GM23338 (cell line): ENCODE data around the gene SEC63. TPM values are rescaled to one million over a fixed set of nuclear protein-coding genes. Genes with fewer than 3 reads are reported as not detected.

Experiments
- ATAC-seq: fragments of 200-7000 bp; cut with Tn5 transposase; 3 replicates; pipeline ENCODE4 v1.9.1; 2020
- DNase-seq: peaks from one replicate; pipeline ENCODE4 v3.0.0-alpha.2; 2015; ENCODE audit warnings: low spot score
- H2AFZ ChIP-seq: fragments of 200-600 bp; sonication (generic); 2 replicates; pipeline ENCODE4 v1.8.0; 2016; ENCODE audit warnings: antibody characterized with exemption, mild to moderate bottlenecking, moderate library complexity
- H3F3A ChIP-seq: fragments of 200-600 bp; sonication (generic); replicated peaks from 2 replicates; pipeline ENCODE4 v1.8.0; 2017; ENCODE audit warnings: antibody characterized with exemption, mixed run types, low read depth
- H3K27ac ChIP-seq: fragments of 200-600 bp; sonication (generic); 2 replicates; pipeline ENCODE4 v1.6.1; 2016; ENCODE audit warnings: low read depth
- H3K27me3 ChIP-seq: fragments of 200-600 bp; sonication (generic); 2 replicates; pipeline ENCODE4 v1.8.0; 2016; ENCODE audit warnings: mild to moderate bottlenecking, mixed run types, moderate library complexity; ENCODE audit not compliant: insufficient read depth
- H3K36me3 ChIP-seq: fragments of 200-600 bp; sonication (generic); 2 replicates; pipeline ENCODE4 v1.8.0; 2016; ENCODE audit warnings: mild to moderate bottlenecking; ENCODE audit not compliant: insufficient read depth
- H3K4me1 ChIP-seq: fragments of 200-600 bp; sonication (generic); 2 replicates; pipeline ENCODE4 v1.8.0; 2016; ENCODE audit warnings: mild to moderate bottlenecking, moderate library complexity; ENCODE audit not compliant: insufficient read depth
- H3K4me2 ChIP-seq: fragments of 200-600 bp; sonication (generic); 2 replicates; pipeline ENCODE4 v1.7.1; 2017; ENCODE audit warnings: mixed run types
- H3K4me3 ChIP-seq: fragments of 200-600 bp; sonication (generic); 2 replicates; pipeline ENCODE4 v1.6.1; 2016; ENCODE audit warnings: mixed run types
- H3K79me2 ChIP-seq: fragments of 200-600 bp; sonication (generic); replicated peaks from 2 replicates; pipeline ENCODE4 v1.8.0; 2017; ENCODE audit warnings: mild to moderate bottlenecking; ENCODE audit not compliant: insufficient read depth
- H3K9me2 ChIP-seq: fragments of 200-600 bp; sonication (generic); 2 replicates; pipeline ENCODE4 v1.8.0; 2017; ENCODE audit not compliant: insufficient read depth
- H4K20me1 ChIP-seq: fragments of 200-600 bp; sonication (generic); replicated peaks from 2 replicates; pipeline ENCODE4 v1.8.0; 2017; ENCODE audit warnings: mild to moderate bottlenecking; ENCODE audit not compliant: insufficient read depth
- H3K27ac Mint-ChIP-seq: 2 replicates; pipeline ENCODE4 v1.8.0; 2020; ENCODE audit warnings: inconsistent platforms, mild to moderate bottlenecking, moderate library complexity, mixed read lengths
- H3K27me3 Mint-ChIP-seq: 3 replicates; pipeline ENCODE4 v1.8.0; 2022; ENCODE audit warnings: low read depth, mild to moderate bottlenecking, moderate library complexity, mixed read lengths, inconsistent platforms; ENCODE audit not compliant: insufficient read depth, poor library complexity
- H3K36me3 Mint-ChIP-seq: 3 replicates; pipeline ENCODE4 v1.8.0; 2021; ENCODE audit warnings: low read depth, mild to moderate bottlenecking, inconsistent platforms, moderate library complexity, mixed read lengths
- H3K4me1 Mint-ChIP-seq: 3 replicates; pipeline ENCODE4 v1.8.0; 2020; ENCODE audit warnings: mild to moderate bottlenecking, inconsistent platforms, mixed read lengths
- H3K4me3 Mint-ChIP-seq: 3 replicates; pipeline ENCODE4 v1.8.0; 2021; ENCODE audit warnings: moderate library complexity, mild to moderate bottlenecking, inconsistent platforms, mixed read lengths
- H3K9me3 Mint-ChIP-seq: 3 replicates; pipeline ENCODE4 v1.8.0; 2020; ENCODE audit warnings: moderate library complexity, mild to moderate bottlenecking, inconsistent platforms, mixed read lengths
- CREB1 ChIP-seq: fragments of 250-450 bp; sonication (Bioruptor Pico); IDR thresholded peaks from 2 replicates; pipeline ENCODE4 v1.5.0; 2020; ENCODE audit warnings: low read depth, mild to moderate bottlenecking, moderate library complexity
- EZH2phosphoT487 ChIP-seq: fragments of 200-600 bp; sonication (generic); IDR thresholded peaks from one replicate; pipeline ENCODE4 v1.8.1; 2018; ENCODE audit warnings: antibody characterized with exemption; ENCODE audit not compliant: unreplicated experiment
- JUNB ChIP-seq: IDR thresholded peaks from one replicate; pipeline ENCODE4 v1.6.1; 2016; ENCODE audit warnings: antibody characterized with exemption; ENCODE audit not compliant: unreplicated experiment
- NANOG ChIP-seq: IDR thresholded peaks from 2 replicates; pipeline ENCODE4 v1.6.1; 2016; ENCODE audit warnings: antibody characterized with exemption, borderline replicate concordance
- REST ChIP-seq: IDR thresholded peaks from one replicate; pipeline ENCODE4 v1.6.1; 2018; ENCODE audit warnings: antibody characterized with exemption; ENCODE audit not compliant: unreplicated experiment
- polyA plus RNA-seq: library from polyadenylated mRNA; unstranded; fragments of >200 nt; fragmentation: Nextera tagmentation; extraction: Ambion mirVana; gene quantifications from 2 replicates; pipeline ENCODE4 v1.2.1, GENCODE V29; 2016
- total RNA-seq: library from RNA; depleted of rRNA; stranded (reverse); fragments of >200 nt; shearing (Covaris generic); gene quantifications from 2 replicates; pipeline ENCODE4 v1.2.3, GENCODE V29; 2014
- TF ChIP-seq, protein P1 (sequence below): fragments of 250-450 bp; sonication (Bioruptor Pico); IDR thresholded peaks from 2 replicates; pipeline ENCODE4 v1.5.0; 2020; ENCODE audit warnings: mild to moderate bottlenecking, moderate library complexity

The SEC63 gene
- total and polyA plus RNA-seq, 2 experiments from 2014 or later, result 48.2 to 124 TPM

DNA sequence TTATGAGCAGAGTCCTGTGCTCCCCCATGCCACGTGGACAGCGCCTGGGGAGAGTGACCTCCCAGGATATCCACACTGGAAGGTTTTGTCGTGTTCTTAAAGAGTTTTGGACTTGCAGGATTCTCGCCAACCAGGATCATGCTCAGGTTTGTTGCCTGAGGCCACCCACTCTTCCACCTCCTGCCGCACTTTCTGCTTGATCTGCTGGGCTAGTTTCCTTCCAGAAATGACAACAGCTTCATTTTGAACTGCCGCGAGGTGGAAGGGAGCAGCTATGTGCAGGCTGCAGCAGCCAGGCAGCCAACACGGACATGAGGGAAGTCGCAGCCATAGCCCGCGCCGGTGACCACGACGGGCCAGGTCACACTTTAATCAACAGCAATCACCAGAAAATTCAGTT is 27.7 kb upstream of the SEC63 start (continued):
- TF ChIP-seq, protein P1, sequence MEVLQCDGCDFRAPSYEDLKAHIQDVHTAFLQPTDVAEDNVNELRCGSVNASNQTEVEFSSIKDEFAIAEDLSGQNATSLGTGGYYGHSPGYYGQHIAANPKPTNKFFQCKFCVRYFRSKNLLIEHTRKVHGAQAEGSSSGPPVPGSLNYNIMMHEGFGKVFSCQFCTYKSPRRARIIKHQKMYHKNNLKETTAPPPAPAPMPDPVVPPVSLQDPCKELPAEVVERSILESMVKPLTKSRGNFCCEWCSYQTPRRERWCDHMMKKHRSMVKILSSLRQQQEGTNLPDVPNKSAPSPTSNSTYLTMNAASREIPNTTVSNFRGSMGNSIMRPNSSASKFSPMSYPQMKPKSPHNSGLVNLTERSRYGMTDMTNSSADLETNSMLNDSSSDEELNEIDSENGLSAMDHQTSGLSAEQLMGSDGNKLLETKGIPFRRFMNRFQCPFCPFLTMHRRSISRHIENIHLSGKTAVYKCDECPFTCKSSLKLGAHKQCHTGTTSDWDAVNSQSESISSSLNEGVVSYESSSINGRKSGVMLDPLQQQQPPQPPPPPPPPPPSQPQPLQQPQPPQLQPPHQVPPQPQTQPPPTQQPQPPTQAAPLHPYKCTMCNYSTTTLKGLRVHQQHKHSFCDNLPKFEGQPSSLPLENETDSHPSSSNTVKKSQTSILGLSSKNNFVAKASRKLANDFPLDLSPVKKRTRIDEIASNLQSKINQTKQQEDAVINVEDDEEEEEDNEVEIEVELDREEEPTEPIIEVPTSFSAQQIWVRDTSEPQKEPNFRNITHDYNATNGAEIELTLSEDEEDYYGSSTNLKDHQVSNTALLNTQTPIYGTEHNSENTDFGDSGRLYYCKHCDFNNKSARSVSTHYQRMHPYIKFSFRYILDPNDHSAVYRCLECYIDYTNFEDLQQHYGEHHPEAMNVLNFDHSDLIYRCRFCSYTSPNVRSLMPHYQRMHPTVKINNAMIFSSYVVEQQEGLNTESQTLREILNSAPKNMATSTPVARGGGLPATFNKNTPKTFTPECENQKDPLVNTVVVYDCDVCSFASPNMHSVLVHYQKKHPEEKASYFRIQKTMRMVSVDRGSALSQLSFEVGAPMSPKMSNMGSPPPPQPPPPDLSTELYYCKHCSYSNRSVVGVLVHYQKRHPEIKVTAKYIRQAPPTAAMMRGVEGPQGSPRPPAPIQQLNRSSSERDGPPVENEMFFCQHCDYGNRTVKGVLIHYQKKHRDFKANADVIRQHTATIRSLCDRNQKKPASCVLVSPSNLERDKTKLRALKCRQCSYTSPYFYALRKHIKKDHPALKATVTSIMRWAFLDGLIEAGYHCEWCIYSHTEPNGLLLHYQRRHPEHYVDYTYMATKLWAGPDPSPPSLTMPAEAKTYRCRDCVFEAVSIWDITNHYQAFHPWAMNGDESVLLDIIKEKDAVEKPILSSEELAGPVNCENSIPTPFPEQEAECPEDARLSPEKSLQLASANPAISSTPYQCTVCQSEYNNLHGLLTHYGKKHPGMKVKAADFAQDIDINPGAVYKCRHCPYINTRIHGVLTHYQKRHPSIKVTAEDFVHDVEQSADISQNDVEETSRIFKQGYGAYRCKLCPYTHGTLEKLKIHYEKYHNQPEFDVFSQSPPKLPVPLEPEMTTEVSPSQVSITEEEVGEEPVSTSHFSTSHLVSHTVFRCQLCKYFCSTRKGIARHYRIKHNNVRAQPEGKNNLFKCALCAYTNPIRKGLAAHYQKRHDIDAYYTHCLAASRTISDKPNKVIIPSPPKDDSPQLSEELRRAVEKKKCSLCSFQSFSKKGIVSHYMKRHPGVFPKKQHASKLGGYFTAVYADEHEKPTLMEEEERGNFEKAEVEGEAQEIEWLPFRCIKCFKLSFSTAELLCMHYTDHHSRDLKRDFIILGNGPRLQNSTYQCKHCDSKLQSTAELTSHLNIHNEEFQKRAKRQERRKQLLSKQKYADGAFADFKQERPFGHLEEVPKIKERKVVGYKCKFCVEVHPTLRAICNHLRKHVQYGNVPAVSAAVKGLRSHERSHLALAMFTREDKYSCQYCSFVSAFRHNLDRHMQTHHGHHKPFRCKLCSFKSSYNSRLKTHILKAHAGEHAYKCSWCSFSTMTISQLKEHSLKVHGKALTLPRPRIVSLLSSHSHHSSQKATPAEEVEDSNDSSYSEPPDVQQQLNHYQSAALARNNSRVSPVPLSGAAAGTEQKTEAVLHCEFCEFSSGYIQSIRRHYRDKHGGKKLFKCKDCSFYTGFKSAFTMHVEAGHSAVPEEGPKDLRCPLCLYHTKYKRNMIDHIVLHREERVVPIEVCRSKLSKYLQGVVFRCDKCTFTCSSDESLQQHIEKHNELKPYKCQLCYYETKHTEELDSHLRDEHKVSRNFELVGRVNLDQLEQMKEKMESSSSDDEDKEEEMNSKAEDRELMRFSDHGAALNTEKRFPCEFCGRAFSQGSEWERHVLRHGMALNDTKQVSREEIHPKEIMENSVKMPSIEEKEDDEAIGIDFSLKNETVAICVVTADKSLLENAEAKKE, result no peak
- TF ChIP-seq EZH2phosphoT487, result no peak

- no peak overlapping the region for H3K27ac ChIP-seq
- TF ChIP-seq JUNB, result no peak
- no peak for TF ChIP-seq NANOG
- H4K20me1 ChIP-seq, result no peaks in the 10 kb centered on the region
Measured at GRCh38 chr6:107983811-107984210, 25.8 kb upstream of the SEC63 start.

GRCh38 chr6:107982486-107982885 is 24.5 kb upstream of the SEC63 start:
- Mint-ChIP-seq H3K9me3 (peaks cover 7% of the 10 kb centered on the region; the same call in 1 of the 3 replicates), H3K27ac (no peak overlapping the region), H3K36me3 (peaks cover 7% of the 10 kb centered on the region; the same call in 2 of the 3 replicates), H3K4me3 (no peak overlapping the region; the same call in 2 of the 3 replicates), H3K4me1 (peaks cover 22% of the 10 kb centered on the region), H3K27me3 (peaks cover 2% of the 10 kb centered on the region)
- Histone ChIP-seq H3K4me3 (no peak overlapping the region), H3K4me2 (no peak overlapping the region), H3K9me2 (no peaks in the 10 kb centered on the region), H3K79me2 (no peaks in the 10 kb centered on the region), H3K4me1 (peaks cover 20% of the 10 kb centered on the region), H3K36me3 (no peaks in the 10 kb centered on the region), H3K27me3 (no peaks in the 10 kb centered on the region), H3F3A (no peaks in the 10 kb centered on the region), H4K20me1 (no peaks in the 10 kb centered on the region), H2AFZ (peak overlapping the region; percentile 74), H3K27ac (no peak overlapping the region)
- no peak for DNase-seq
- ATAC-seq, result no peak
- TF ChIP-seq REST (no peak), CREB1 (CRISPR knock-in tag) (no peak)

More at GRCh38 chr6:107983811-107984210, 25.8 kb upstream of the SEC63 start:
- ATAC-seq (no peak), DNase-seq (no peak)
- H3K36me3 ChIP-seq, result no peaks in the 10 kb centered on the region
- H3K9me2 ChIP-seq, result no peaks in the 10 kb centered on the region
- no peak overlapping the region for H3K27ac Mint-ChIP-seq
- no peaks in the 10 kb centered on the region for H3K27me3 ChIP-seq
- peaks cover 34% of the 10 kb centered on the region for H3K4me1 Mint-ChIP-seq
- no peaks in the 10 kb centered on the region; the same call in 1 of the 2 replicates for H3F3A ChIP-seq
- H3K27me3 Mint-ChIP-seq, result peaks cover 2% of the 10 kb centered on the region
- H2AFZ ChIP-seq, result no peak overlapping the region
- H3K36me3 Mint-ChIP-seq, result peaks cover 7% of the 10 kb centered on the region; the same call in 2 of the 3 replicates
- no peak overlapping the region for H3K4me3 ChIP-seq
- no peak overlapping the region for H3K4me3 Mint-ChIP-seq
- H3K4me2 ChIP-seq, result no peak overlapping the region
- H3K9me3 Mint-ChIP-seq, result peaks cover 7% of the 10 kb centered on the region; the same call in 1 of the 3 replicates
- H3K79me2 ChIP-seq, result no peaks in the 10 kb centered on the region
- H3K4me1 ChIP-seq, result peaks cover 30% of the 10 kb centered on the region
